Measurements from ENCODE around the gene ZNF436.

DNA sequence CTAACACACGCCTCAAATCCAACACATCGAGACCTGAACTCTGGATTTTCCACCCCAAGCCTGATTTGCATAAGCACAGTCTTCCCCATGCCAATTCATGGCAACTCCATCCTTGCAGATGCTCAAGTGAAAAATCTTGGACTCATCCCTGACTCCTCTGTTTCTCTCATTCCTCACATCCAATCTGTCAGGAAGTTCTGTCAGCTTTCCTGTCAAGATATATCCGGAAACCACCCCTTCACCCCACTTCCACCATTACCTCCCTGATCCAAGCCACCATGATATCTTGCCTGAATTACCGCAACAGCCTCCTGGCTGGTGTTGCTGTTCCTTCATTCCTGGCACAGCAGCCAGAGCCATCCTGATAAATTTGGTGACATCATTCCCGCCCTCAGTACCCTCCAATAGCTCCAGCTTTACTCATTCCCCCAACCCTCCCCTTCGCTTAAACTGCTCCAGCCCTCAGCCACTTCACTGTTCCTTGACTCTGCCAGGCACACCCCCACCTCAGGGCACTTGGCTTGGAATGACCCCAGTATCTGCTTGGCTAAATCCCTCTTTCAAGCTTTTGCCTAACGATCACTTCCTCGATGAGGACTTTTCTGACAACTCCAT, 37.5 kb upstream of the ZNF436 start:
- TF ChIP-seq, protein P1, sequence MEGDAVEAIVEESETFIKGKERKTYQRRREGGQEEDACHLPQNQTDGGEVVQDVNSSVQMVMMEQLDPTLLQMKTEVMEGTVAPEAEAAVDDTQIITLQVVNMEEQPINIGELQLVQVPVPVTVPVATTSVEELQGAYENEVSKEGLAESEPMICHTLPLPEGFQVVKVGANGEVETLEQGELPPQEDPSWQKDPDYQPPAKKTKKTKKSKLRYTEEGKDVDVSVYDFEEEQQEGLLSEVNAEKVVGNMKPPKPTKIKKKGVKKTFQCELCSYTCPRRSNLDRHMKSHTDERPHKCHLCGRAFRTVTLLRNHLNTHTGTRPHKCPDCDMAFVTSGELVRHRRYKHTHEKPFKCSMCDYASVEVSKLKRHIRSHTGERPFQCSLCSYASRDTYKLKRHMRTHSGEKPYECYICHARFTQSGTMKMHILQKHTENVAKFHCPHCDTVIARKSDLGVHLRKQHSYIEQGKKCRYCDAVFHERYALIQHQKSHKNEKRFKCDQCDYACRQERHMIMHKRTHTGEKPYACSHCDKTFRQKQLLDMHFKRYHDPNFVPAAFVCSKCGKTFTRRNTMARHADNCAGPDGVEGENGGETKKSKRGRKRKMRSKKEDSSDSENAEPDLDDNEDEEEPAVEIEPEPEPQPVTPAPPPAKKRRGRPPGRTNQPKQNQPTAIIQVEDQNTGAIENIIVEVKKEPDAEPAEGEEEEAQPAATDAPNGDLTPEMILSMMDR (IDR thresholded peaks at IDR 0.05): no peak
- no peak for TF ChIP-seq POLR2A (IDR thresholded peaks at IDR 0.05)
- TF ChIP-seq POLR2AphosphoS5 (IDR thresholded peaks at IDR 0.05): no peak

Measured in sigmoid colon (tissue), 4 donors.